OCI-LY3 (cell line): Measurements from ENCODE around the gene ESRRA.
A peak's percentile ranks its signal among the peaks of the same experiment; 100 is the strongest.

ENCODE experiments used
- H2AFZ ChIP-seq: fragments of 200-600, 300-600 bp; shearing (Covaris generic); 2 replicates; pipeline ENCODE4 v1.6.0; 2014; ENCODE audit warnings: antibody characterized with exemption, low read depth, low read length
- H3K27ac ChIP-seq: fragments of 200-600, 300-600 bp; sonication (generic); 2 replicates; pipeline ENCODE4 v1.5.1; 2014; ENCODE audit warnings: mild to moderate bottlenecking, low read length, moderate library complexity, mixed read lengths
- H3K27me3 ChIP-seq: fragments of 200-600, 300-600 bp; sonication (generic); 2 replicates; pipeline ENCODE4 v1.6.1; 2014; ENCODE audit warnings: low read depth, low read length, mixed read lengths
- H3K36me3 ChIP-seq: fragments of 200-600, 300-600 bp; sonication (generic); replicated peaks from 2 replicates; pipeline ENCODE3; 2014; ENCODE audit warnings: low read depth, low read length, mixed read lengths
- H3K4me1 ChIP-seq: fragments of 300-600, 200-600 bp; sonication (generic); 2 replicates; pipeline ENCODE4 v1.6.1; 2014; ENCODE audit warnings: low read length, mixed read lengths
- H3K4me2 ChIP-seq: fragments of 200-600, 300-600 bp; sonication (generic); 2 replicates; pipeline ENCODE4 v1.6.1; 2014; ENCODE audit warnings: low read length, mixed read lengths
- H3K4me3 ChIP-seq: fragments of 300-600, 200-600 bp; sonication (generic); 2 replicates; pipeline ENCODE4 v1.5.1; 2014; ENCODE audit warnings: antibody characterized with exemption, mild to moderate bottlenecking, low read length, moderate library complexity
- H3K79me2 ChIP-seq: fragments of 300-600, 200-600 bp; shearing (Covaris generic); 2 replicates; pipeline ENCODE4 v1.6.1; 2014; ENCODE audit warnings: mild to moderate bottlenecking, low read length, mixed read lengths
- H3K9ac ChIP-seq: fragments of 300-600, 200-600 bp; shearing (Covaris generic); 2 replicates; pipeline ENCODE4 v1.6.0; 2014; ENCODE audit warnings: mild to moderate bottlenecking, low read length, moderate library complexity
- H3K9me3 ChIP-seq: fragments of 200-600, 300-600 bp; shearing (Covaris generic); 2 replicates; pipeline ENCODE4 v1.6.1; 2014; ENCODE audit warnings: low read length, mixed read lengths; ENCODE audit not compliant: insufficient read depth
- H4K20me1 ChIP-seq: fragments of 200-600, 300-600 bp; sonication (generic); 2 replicates; pipeline ENCODE4 v1.6.1; 2016; ENCODE audit warnings: low read length, mixed read lengths; ENCODE audit not compliant: insufficient read depth
- CTCF ChIP-seq: fragments of 200-600, 300-600 bp; sonication (generic); IDR thresholded peaks from 2 replicates; pipeline ENCODE4 v1.5.1; 2014; ENCODE audit warnings: antibody characterized with exemption, low read length, low read depth
- EZH2phosphoT487 ChIP-seq: fragments of 200-600 bp; shearing (Covaris generic); IDR thresholded peaks from 2 replicates; pipeline ENCODE4 v1.6.1; 2018; ENCODE audit warnings: antibody characterized with exemption, mixed run types, low read depth

Gene ESRRA

GRCh38 chr11:64341851-64342791 is 36.8 kb downstream of the ESRRA start:
- peak overlapping the region; percentile 20 for H3K4me2 ChIP-seq
- peak overlapping the region; percentile 38; the same call in 1 of the 2 replicates for H3K4me3 ChIP-seq
- no peak overlapping the region for H3K27ac ChIP-seq
- H3K9ac ChIP-seq, result no peak overlapping the region
- peaks cover 37% of the 10 kb centered on the region for H3K4me1 ChIP-seq
- peaks cover 22% of the 10 kb centered on the region for H3K79me2 ChIP-seq
- no peak overlapping the region for H2AFZ ChIP-seq
- TF ChIP-seq CTCF, result no peak
- no peak for TF ChIP-seq EZH2phosphoT487
- H3K36me3 ChIP-seq, result peaks cover 59% of the 10 kb centered on the region
- peaks cover 17% of the 10 kb centered on the region for H4K20me1 ChIP-seq
- H3K27me3 ChIP-seq, result no peaks in the 10 kb centered on the region
- no peaks in the 10 kb centered on the region for H3K9me3 ChIP-seq

GRCh38 chr11:64342869-64343745 is 37.8 kb downstream of the ESRRA start:
- Histone ChIP-seq H3K27ac (no peak overlapping the region), H3K9ac (no peak overlapping the region), H2AFZ (no peak overlapping the region), H3K27me3 (no peaks in the 10 kb centered on the region), H3K9me3 (no peaks in the 10 kb centered on the region), H3K4me2 (no peak overlapping the region), H3K4me3 (no peak overlapping the region), H3K4me1 (peaks cover 35% of the 10 kb centered on the region), H3K79me2 (peaks cover 17% of the 10 kb centered on the region), H4K20me1 (peaks cover 22% of the 10 kb centered on the region), H3K36me3 (peaks cover 56% of the 10 kb centered on the region)
- no peak for TF ChIP-seq CTCF
- no peak for TF ChIP-seq EZH2phosphoT487

GRCh38 chr11:64343767-64344559 is 38.6 kb downstream of the ESRRA start:
- Histone ChIP-seq H3K4me2 (no peak overlapping the region), H2AFZ (no peak overlapping the region), H3K4me1 (peaks cover 26% of the 10 kb centered on the region)

More at GRCh38 chr11:64343767-64344559, 38.6 kb downstream of the ESRRA start:
- Histone ChIP-seq H3K36me3 (peaks cover 53% of the 10 kb centered on the region), H3K79me2 (peaks cover 15% of the 10 kb centered on the region), H3K9ac (no peak overlapping the region), H3K27ac (no peak overlapping the region), H3K4me3 (no peak overlapping the region), H4K20me1 (peaks cover 22% of the 10 kb centered on the region), H3K9me3 (no peaks in the 10 kb centered on the region), H3K27me3 (no peaks in the 10 kb centered on the region)
- peak; percentile 36 for TF ChIP-seq CTCF
- no peak for TF ChIP-seq EZH2phosphoT487
